Activated naive CD8-positive, alpha-beta T cell (primary cell): Measurements from ENCODE around the gene CTPS2.

ENCODE experiments used
- H3K27ac Mint-ChIP-seq: one replicate; pipeline ENCODE4 v1.8.0; 2021; ENCODE audit warnings: mixed read lengths
- H3K27me3 Mint-ChIP-seq: one replicate; pipeline ENCODE4 v1.8.0; 2021; ENCODE audit warnings: mixed read lengths
- H3K36me3 Mint-ChIP-seq: one replicate; pipeline ENCODE4 v1.8.0; 2021; ENCODE audit warnings: mixed read lengths
- H3K4me1 Mint-ChIP-seq: one replicate; pipeline ENCODE4 v1.8.0; 2021; ENCODE audit warnings: low read depth, mixed read lengths
- H3K4me3 Mint-ChIP-seq: one replicate; pipeline ENCODE4 v1.8.0; 2021; ENCODE audit warnings: mild to moderate bottlenecking, mixed read lengths
- H3K9me3 Mint-ChIP-seq: one replicate; pipeline ENCODE4 v1.8.0; 2021; ENCODE audit warnings: low read depth, mixed read lengths

CTPS2 gene

DNA sequence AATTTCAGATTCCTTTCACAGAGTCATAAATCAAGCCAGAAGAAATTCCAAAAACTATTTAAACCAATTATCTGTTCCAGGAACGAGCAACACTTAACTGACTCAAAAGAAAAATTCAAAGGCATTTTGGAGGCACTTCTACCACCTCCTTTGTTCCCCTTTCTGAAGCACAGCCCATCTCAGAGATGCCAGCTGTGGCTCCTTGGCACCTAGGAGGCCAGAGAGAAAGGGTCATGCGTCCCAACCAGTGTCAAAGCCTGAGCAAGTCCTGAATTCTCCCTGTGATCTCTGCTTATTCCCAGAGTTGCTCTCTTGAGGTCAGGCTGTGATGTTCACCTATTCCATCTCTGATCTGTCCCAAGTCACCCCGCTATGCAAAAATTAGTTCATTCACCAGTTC lies 167.5 kb downstream of the CTPS2 start:
- no peaks in the 10 kb centered on the region for H3K27me3 Mint-ChIP-seq
- H3K36me3 Mint-ChIP-seq, result no peaks in the 10 kb centered on the region
- H3K9me3 Mint-ChIP-seq, result no peaks in the 10 kb centered on the region
- no peak overlapping the region for H3K4me3 Mint-ChIP-seq
- no peaks in the 10 kb centered on the region for H3K4me1 Mint-ChIP-seq
- H3K27ac Mint-ChIP-seq, result no peak overlapping the region
